GM12878 (cell line): ENCODE measurements around the gene ATG9A.

Source experiments
- BACH1 ChIP-seq: fragments of 450-650 bp; IDR thresholded peaks from 2 replicates; pipeline ENCODE4 v1.6.1; 2017; ENCODE audit warnings: mild to moderate bottlenecking, borderline replicate concordance
- TF ChIP-seq, protein P1 (sequence below): fragments of 450-650 bp; IDR thresholded peaks from 2 replicates; pipeline ENCODE4 v1.6.1; 2017; ENCODE audit warnings: mild to moderate bottlenecking, low read depth, inconsistent platforms; ENCODE audit not compliant: poor library complexity, severe bottlenecking
- TF ChIP-seq, protein P2 (sequence below), 3 experiments: IDR thresholded peaks in 2 of 3; conservative IDR thresholded peaks in 1 of 3; 2 replicates each; pipeline ENCODE4 v1.5.1; 2011; ENCODE audit warnings: low read depth in 3 of 3, low read length in 3 of 3, mild to moderate bottlenecking in 3 of 3, control low read depth in 2 of 3, moderate library complexity in 2 of 3, inconsistent platforms in 1 of 3, mixed read lengths in 1 of 3; ENCODE audit not compliant: control insufficient read depth in 2 of 3, insufficient read depth in 1 of 3; ENCODE audit errors: extremely low read depth in 1 of 3
- TF ChIP-seq, protein P3 (sequence below): IDR thresholded peaks from 2 replicates; pipeline ENCODE4 v1.6.1; 2012; ENCODE audit warnings: low read depth, low read length, improper control_type of control experiment

DNA sequence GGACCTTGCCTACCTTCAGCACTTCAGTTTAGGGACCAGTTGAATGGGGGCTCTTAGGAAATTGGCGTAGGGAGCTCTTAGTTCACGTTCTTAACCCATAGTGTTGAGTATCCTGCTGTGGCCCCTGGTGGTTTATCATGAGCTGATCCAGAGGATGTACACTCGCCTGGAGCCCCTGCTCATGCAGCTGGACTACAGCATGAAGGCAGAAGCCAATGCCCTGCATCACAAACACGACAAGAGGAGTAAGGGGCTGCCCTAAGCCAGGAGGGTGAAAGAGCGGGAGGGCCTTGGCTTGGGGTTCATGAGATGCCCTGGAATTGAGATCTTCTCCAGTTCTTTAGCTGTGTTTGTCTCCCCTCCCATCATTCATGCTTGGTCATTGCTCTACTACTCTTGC, 48.5 kb downstream of the ATG9A start:
- TF ChIP-seq, protein P1, sequence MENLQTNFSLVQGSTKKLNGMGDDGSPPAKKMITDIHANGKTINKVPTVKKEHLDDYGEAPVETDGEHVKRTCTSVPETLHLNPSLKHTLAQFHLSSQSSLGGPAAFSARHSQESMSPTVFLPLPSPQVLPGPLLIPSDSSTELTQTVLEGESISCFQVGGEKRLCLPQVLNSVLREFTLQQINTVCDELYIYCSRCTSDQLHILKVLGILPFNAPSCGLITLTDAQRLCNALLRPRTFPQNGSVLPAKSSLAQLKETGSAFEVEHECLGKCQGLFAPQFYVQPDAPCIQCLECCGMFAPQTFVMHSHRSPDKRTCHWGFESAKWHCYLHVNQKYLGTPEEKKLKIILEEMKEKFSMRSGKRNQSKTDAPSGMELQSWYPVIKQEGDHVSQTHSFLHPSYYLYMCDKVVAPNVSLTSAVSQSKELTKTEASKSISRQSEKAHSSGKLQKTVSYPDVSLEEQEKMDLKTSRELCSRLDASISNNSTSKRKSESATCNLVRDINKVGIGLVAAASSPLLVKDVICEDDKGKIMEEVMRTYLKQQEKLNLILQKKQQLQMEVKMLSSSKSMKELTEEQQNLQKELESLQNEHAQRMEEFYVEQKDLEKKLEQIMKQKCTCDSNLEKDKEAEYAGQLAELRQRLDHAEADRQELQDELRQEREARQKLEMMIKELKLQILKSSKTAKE = no peak
- TF ChIP-seq, protein P2, sequence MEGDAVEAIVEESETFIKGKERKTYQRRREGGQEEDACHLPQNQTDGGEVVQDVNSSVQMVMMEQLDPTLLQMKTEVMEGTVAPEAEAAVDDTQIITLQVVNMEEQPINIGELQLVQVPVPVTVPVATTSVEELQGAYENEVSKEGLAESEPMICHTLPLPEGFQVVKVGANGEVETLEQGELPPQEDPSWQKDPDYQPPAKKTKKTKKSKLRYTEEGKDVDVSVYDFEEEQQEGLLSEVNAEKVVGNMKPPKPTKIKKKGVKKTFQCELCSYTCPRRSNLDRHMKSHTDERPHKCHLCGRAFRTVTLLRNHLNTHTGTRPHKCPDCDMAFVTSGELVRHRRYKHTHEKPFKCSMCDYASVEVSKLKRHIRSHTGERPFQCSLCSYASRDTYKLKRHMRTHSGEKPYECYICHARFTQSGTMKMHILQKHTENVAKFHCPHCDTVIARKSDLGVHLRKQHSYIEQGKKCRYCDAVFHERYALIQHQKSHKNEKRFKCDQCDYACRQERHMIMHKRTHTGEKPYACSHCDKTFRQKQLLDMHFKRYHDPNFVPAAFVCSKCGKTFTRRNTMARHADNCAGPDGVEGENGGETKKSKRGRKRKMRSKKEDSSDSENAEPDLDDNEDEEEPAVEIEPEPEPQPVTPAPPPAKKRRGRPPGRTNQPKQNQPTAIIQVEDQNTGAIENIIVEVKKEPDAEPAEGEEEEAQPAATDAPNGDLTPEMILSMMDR (IDR thresholded peaks at IDR 0.05 in 2 of 3, conservative IDR thresholded peaks at IDR 0.05 in 1 of 3; ENCODE audit: control insufficient read depth in 2 of 3, extremely low read depth in 1 of 3, insufficient read depth in 1 of 3, low read depth in 3 of 3, low read length in 3 of 3) = no peak
- TF ChIP-seq, protein P3, sequence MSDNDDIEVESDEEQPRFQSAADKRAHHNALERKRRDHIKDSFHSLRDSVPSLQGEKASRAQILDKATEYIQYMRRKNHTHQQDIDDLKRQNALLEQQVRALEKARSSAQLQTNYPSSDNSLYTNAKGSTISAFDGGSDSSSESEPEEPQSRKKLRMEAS = no peak
- TF ChIP-seq BACH1 = no peak
